HG03103 (cell line): ENCODE data around the gene GPN2.
"Not testable (repeated sequence)": the region's sequence is repeated elsewhere in the genome, so short reads cannot be mapped to it uniquely, and the experiment has no call there.

Experiments used
- ATAC-seq: cut with Tn5 transposase; IDR thresholded peaks from one replicate; pipeline ENCODE4 v1.9.1; 2021; ENCODE audit warnings: low read depth; ENCODE audit not compliant: unreplicated experiment

The GPN2 gene

GRCh38 chr1:26861286-26861701 is 28.8 kb downstream of the GPN2 start:
- no peak for ATAC-seq

GRCh38 chr1:26858891-26859640 is 31.0 kb downstream of the GPN2 start:
- no peak for ATAC-seq

- no peak for ATAC-seq
These were observed 31.9 kb downstream of the GPN2 start for GRCh38 chr1:26858160-26858559.

GRCh38 chr1:26857473-26858060 is 32.5 kb downstream of the GPN2 start:
- ATAC-seq, result no peak

GRCh38 chr1:26856604-26857469 is 33.2 kb downstream of the GPN2 start:
- no peak for ATAC-seq

GRCh38 chr1:26856181-26856580 is 33.9 kb downstream of the GPN2 start:
- no peak for ATAC-seq

- ATAC-seq, result no peak
These were observed 34.4 kb downstream of the GPN2 start for GRCh38 chr1:26855636-26856035.

GRCh38 chr1:26854906-26855305 is 35.2 kb downstream of the GPN2 start:
- no peak for ATAC-seq

- ATAC-seq, result no peak
These were observed 36.5 kb downstream of the GPN2 start for GRCh38 chr1:26853600-26853999.

GRCh38 chr1:26853156-26853555 is 36.9 kb downstream of the GPN2 start:
- ATAC-seq, result no peak

GRCh38 chr1:26852701-26853100 is 37.4 kb downstream of the GPN2 start:
- ATAC-seq, result no peak

- no peak for ATAC-seq
These were observed 38.9 kb downstream of the GPN2 start for GRCh38 chr1:26851106-26851684.

- ATAC-seq, result no peak
These were observed 40.9 kb downstream of the GPN2 start for GRCh38 chr1:26848941-26849774.

GRCh38 chr1:26848499-26848898 is 41.6 kb downstream of the GPN2 start:
- ATAC-seq, result no peak

GRCh38 chr1:26847826-26848225 is 42.3 kb downstream of the GPN2 start:
- ATAC-seq, result not testable (repeated sequence)

GRCh38 chr1:26844424-26845196 is 45.5 kb downstream of the GPN2 start:
- ATAC-seq, result no peak

- ATAC-seq, result no peak
These were observed 50.3 kb downstream of the GPN2 start for GRCh38 chr1:26839779-26840178.

- no peak for ATAC-seq
These were observed 50.8 kb downstream of the GPN2 start for GRCh38 chr1:26839339-26839722.
